Fibroblast of skin of scalp (primary cell): ENCODE measurements around the gene TAF12.
A peak's percentile ranks its signal among the peaks of the same experiment; 100 is the strongest.
"Not testable (repeated sequence)": the region's sequence is repeated elsewhere in the genome, so short reads cannot be mapped to it uniquely, and the experiment has no call there.

Experiments used
- DNase-seq: peaks from one replicate; pipeline ENCODE4 v3.0.0-alpha.2; 2013

TAF12 gene

DNA sequence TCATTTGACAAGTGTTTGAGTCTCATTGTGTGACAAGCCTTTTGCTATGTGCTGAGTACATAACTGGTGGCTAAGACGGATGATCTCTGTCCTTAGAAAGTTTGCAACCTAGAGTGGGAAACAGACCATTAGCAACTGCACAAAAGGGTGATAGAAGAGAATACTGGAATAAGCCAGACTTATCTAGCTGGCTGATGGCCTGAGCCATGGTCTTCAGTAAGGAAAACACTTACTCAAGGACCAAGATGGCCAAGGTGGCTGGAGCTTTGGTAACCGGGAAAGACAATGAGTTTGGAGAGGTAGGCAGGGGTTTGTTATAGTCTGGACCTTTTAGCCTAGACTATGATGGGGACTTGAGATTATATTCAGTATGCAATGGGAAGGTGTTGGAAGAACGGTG is 1.6 kb upstream of the TAF12 start:
- no peak for DNase-seq

DNA sequence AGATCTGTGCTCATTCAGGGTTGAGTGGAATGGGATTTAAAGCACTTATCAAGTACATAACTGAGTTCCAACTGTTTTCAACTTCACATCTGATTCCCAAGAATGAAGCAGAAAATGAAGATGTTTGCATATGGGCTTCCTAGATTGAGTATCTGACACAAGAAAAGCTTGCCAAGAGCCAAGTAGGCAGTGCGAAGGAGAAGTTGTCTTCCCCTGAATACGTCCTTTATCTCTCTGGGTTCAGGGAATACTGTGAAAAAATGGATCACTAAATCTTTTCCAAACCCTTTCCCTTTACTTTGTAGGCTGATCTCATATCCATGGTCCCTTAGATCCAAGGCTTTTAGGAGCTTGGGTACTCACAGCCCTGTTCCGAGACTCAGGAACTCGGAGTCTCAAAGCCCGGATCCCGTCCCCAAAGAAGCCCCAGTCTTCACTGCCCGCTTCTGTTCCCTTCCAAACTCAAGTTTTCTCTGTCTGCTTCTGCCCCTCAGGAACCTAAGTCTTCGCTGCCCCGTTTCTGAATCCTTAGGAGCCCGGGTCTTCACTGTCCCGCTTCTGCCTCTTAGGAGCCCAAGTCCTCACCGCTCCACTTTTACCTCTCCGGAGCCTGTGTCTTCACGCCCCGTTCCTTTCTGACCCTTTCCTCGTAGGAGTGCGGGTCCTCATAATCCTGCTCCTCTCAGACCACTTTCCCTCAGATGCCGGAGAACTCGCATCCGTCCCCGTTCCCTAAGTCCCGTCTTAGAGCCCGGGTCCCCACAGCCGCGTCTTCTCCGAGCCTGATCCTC is 616 bp downstream of the TAF12 start:
- DNase-seq, result peak; percentile 16

DNA sequence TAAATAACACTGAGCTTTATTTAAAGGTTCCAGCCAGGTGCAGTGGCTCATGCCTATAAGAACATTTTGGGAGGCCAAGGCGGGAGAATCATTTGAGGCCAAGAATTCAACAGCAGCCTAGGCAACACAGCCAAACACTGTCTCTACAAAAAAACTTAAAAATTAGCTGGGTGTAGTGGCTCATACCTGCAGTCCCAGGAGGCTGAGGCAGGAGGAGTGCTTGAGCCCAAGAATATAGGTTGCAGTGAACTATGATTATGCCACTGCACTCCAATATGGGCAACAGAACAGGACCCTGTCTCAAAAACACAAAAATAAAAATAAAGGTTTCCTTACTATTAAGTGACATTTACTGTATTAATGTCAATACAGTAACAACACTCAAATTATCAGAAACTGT is 2.1 kb downstream of the TAF12 start:
- DNase-seq, result peak; percentile 9

DNA sequence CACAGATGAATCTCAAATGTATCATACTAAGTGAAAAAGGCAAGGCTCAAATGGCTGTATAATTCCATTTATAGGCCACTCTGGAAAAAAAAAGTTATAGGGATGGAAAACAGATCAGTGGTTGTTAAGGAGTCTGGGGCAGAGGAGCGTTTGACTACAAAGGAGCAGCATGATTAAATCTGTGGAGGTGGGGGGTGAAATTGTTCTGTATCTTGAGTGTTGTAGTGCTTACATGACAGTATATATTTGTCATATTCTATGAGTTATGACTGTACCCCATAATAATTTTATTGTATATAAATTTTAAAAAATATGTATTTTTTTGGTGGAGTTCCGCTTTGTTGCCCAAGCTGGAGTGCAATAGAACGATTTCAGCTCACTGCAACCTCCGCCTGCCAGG is 10.3 kb downstream of the TAF12 start:
- DNase-seq, result no peak

DNA sequence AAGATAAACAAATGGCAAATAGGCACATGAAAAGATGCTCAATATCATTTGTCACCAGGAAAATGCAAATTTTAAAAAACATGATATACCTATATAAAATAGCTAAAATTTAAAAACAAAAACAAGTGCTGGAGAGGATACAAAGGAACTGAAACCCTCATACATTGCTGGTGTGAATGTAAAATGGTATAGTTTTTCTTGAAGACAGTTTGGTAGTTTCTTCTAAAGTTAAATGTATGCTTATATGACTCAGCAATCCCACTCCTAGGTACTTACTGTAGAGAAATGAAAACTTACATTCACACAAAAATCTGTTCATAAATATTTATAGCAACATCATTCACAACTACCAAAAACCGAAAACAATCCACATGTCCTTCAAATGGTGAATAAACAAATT is 11.2 kb downstream of the TAF12 start:
- no peak for DNase-seq

DNA sequence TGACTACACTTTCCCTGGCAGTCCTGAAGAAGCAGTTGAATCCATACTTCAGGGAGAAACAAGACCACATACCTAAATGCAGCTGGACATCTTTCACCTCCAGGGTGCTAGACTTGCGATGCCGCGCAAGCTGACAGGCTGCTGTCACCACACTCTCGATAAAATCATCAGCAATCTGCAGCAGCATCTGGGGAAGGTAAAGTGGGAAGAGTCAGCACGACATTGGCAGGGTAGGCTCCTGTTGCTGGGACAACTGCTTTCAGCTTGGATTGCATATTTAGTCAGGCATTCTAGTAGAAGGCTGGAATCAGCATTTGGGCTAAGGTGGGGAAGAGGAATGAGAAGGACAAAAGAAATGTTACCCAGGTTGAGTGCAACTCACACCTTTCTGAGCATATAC is 29.7 kb downstream of the TAF12 start:
- no peak for DNase-seq

DNA sequence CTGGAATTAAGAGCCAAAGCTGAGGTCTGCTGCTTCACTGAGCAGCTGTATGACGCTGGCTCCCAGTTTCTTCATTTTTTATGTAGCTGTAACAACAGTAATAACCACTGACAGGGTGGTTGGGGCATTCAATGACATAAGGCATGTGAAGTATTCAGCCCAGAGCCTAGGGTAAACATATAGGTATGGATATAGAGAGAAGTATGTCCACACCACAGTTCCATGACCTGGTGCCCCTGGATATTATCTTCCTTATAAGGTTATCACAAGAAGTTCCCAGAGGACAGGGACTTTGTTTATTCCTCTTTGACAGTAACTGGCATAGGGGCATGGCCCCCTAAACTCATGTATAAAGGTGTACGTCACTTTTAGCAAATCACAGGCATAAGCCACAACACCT is 36.1 kb downstream of the TAF12 start:
- DNase-seq, result no peak

DNA sequence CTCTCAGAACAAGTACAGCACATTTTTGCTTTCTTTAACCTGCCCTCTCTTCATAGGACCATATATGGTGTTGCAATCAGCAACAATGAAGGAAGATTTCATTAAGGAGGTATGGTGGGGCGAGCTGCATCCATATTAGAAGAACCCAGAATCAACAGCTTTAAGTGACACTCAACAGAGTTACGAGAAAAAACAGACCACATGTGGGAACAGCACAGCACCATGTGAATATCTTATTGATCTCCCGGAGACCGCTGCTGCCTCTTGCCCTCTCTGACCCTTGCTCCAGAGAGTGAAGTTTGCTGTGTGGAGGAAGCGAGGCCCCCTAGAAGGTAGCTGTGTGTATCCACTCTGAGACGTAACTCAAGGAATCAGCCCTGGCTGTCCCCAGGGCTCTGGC is 37.9 kb downstream of the TAF12 start:
- DNase-seq, result no peak

DNA sequence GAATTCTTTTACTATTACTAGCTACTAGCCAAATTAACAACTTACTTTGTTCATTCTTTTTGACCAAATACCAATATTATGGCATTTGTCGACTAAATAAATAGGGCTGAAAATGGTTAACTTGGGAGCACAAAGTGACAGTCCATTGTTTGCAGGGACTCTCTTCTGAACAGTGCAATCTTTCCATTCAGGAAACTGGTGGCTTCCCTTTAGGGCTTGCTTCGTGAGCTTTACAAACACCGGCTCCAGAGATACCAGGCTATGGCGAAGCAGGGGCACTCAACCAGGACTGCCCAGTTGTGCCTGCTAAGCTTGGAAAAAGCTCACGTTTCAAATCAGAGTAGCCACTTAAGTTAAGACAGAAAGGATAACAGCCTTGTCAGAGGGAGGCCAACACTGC is 38.5 kb downstream of the TAF12 start:
- no peak for DNase-seq

DNA sequence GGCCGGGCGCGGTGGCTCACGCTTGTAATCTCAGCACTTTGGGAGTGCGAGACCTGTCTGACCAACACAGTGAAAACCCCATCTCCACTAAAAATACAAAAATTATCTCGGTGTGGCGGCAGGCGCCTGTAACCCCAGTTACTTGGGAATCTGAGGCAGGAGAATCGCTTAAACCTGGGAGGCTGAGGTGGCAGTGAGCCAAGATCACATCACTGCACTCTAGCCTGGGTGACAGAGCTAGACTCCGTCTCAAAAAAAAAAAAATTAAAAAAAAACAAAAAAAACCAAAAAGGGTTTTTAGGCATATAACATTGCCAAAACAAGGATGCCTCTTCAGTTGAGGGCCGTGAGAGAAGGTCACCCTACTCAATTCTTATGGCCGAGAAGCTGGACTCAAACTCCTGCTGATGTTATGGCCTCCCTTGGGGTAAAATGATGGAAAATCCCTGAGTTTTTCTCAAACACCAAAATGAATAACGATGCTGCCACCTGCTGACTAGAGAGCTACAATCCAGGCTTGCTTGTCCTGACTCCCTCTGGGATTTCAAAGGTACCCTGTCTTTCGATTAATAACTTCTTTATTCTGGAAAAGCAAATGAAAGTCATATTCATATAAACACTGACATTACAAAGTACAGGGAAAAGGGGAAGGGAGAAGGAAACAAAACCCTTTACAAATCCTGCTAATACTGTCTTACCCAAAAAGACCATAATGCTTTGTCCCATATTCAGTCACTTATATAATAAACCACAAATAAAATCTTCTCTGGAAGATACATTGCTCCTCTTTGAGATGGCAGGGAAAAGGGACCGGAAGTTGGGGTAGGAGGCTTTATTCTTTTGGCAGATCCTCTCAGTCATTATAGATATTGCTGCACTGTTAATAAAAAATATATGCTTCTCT is 40.1 kb downstream of the TAF12 start:
- peak; percentile 83 for DNase-seq

DNA sequence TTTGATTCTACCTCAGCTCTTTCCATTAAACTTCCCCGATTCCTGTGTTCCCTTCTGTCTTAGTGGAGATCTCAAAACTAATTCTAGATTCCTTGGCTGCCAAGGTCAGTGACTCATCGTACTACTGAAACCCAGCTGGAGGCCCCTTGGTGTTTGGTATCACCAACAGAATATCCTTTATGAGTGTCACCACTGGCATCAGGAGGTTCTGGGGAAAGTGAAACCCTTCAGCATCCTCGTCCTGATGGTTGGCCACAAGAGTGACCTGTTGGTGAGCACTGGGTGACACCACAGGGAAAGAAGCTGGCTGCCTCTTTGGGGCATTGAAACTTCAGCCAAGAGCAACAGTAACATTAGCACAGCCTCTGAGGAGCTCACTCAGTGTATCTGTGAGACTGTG is 41.2 kb downstream of the TAF12 start:
- DNase-seq, result peak; percentile 94

DNA sequence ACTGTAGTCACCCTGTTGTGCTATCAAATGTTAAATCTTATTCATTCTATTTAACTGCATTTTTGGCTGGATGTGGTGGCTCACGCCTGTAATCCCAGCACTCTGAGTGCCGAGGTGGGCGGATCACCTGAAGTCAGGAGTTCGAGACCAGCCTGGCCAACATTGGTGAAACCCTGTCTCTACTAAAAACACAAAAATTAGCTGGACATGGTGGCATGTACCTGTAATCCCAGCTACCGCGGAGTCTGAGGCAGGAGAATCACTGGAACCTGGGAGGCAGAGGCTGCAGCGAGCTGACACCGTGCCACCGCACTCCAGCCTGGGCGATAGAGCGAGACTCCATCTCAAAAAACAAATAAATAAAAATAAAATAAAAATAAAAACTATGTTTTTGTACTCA is 46.6 kb downstream of the TAF12 start:
- DNase-seq, result not testable (repeated sequence)

DNA sequence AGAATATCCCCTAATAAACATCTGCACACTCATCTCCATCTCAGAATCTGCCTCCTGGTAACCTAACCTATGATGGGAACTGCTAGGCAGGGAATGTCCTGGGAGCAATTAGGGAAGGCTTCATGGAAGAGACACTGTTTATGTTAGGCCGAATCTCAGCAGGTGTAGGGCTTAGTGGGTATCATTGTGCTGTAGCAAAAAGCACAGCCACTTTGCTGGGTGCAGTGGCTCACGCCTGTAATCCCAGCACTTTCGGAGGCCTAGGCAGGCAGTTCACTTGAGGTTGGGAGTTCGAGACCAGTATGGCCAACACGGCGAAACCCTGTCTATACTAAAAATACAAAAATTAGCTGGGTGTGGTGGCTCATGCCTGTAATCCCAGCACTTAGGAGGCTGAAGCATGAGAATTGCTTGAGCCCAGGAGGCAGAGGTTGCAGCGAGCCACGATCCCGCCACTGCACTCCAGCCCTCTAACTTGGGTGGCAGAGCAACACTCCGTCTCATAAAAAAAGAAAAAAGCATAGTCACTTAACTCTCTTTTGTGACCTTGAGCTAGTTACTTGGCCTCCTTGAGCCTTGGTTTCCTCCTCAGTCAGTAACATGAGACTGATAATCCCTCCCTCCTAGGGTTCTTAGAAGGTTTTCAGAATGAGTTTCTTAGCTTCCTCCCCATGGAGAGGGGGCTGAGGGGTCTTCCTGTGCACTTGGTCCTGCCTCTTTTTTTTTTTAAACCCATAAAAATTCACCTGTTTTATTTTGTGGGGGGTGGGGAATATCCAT is 47.3 kb downstream of the TAF12 start:
- no peak for DNase-seq

DNA sequence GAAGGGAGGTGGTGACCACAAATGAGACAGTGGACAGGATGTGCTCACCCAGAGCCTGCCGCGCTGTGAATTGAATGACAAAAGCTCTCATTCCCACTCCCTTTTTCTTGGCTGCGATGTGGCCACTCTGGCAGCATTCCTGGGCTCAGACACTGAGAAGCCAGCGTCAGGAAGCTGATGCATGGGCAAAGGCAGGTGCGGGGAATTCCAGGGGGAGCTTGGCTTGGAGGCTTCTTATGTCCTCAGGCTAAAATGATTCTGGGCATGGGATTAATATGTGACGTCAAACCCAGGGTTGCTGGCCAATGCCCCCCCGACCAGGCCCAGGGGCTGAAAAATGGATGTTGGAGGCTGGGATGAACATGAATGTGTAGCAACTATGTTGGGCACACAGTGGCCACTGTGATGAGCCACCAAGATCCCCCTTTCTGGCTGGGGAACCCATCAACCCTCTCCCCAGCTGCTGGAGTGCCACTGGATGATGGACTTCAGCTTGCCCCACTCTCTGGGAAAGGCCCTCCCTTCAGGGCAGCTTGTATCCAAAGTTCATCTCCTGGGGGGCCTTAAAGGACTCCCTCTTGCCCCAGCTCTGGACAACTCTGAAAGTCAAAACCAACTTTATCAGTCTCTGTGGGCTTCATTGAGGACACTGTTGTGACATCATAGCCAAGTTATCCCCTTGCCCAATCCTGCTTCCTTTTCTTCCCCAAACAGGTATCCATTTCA is 48.0 kb downstream of the TAF12 start:
- not testable (repeated sequence) for DNase-seq

DNA sequence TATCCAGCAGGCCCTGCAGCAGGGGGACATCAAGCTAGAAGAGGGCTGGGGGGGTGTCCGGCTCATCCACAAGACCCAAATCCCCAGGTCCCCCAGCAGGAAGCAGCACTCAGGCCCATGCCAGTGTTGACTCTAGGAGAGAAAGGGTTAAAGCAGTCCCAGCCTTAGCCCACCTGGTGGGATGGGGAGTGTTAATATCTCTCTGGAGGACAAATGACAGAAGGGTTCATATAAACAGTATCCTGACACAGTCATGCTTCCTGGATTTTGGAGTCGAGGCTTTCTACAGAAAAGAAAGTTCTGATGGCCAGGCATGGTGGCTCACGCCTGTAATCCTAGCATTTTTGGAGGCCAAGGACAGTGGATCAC is 48.9 kb downstream of the TAF12 start:
- not testable (repeated sequence) for DNase-seq

DNA sequence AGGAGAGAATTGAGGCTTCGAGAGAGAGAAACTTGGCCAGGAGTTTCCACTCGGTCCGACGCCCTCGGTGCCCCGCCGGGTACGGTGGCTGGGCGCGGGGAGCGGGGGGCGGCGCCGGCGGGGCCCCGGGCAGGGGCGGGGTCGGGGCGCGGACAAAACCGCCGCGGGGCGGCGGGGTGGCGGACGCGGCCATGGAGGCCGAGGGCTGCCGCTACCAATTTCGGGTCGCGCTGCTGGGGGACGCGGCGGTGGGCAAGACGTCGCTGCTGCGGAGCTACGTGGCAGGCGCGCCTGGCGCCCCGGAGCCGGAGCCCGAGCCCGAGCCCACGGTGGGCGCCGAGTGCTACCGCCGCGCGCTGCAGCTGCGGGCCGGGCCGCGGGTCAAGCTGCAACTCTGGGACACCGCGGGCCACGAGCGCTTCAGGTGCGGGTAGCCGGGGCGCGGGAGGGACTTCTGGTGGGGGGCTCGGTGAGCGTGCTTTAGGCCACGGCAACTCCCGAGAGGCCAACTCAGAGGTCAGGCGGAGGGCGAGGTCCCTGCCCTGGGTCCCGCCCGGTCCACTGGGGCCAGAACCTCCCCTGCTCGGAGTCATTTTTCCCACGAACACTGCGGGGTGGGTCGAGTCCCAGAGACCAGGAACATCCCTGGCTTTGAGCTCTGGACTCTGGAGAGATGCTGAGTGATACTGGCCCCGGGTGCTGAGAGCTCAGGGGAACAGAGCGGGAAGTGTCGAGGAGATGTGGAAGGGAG is 50.4 kb downstream of the TAF12 start:
- no peak for DNase-seq

DNA sequence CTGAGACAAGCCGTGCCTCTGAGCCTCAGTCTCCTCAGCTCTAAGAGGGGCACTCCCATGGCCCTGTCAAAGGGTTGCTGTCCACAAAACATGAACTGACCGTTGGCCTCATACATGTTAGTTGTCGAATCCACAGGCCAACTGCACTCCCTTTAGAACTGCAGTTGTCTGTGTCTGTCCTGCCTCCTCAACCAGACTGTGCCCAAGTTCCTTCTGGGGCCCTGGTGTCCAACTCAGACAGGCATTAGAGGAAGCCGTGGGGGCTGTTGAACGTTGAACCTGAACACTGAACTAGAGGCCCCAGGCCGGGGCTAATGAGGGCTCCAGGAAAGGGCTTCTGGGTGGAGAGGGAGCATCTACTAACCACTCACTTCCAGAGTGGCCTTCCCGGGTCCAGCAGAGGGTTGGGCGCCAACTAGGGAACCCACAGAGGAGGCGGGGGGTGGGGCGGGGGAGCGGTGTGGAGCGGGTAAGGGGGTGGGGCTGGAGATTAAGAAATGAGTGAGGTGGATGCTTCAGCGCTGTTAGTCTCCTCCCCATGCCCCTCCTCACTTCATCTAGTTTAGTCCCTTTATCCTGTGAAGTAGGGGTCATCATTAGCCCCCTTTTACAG is 51.1 kb downstream of the TAF12 start, which contains the start of gene RAB42:
Gene RAB42 (plus strand): TSS at position 558 of the 613 bp plus-strand sequence. CDS start 247 bp downstream, outside the sequence.
- DNase-seq, result peak; percentile 53

DNA sequence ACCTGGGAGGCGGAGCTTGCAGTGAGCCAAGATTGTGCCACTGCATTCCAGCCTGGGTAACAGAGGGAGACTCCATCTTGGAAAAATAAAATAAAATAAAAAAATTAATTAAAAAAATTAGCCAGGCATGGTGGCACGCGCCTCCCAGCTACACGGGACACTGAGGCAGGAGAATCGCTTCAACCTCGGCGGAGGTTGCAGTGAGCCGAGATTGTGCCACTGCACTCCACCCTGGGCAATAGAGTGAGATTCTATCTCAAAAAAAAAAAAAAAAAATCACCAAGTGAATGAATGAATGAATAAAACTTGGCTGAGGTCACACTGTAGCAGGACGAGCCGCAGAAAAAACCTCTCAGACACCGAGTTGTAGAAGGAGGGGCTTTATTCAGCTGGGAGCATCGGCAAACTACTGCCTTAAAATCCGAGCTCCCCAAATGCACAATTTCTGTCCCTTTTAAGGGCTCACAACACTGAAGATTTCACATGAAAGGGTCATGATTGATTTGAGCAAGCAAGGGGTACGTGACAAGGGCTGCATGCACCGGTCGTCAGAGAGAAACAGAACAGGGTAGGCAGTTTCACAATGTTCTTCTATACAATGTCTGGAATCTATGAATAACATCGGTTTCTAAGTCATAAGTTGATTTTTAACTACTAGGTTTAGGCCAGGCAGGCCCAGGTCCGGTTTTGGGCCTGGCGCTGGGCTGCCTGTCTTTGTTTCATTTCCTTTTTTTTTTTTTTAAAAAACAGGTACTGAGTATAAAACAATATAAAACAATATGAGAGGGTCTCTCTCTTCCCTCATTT is 56.1 kb downstream of the TAF12 start:
- DNase-seq, result not testable (repeated sequence)

DNA sequence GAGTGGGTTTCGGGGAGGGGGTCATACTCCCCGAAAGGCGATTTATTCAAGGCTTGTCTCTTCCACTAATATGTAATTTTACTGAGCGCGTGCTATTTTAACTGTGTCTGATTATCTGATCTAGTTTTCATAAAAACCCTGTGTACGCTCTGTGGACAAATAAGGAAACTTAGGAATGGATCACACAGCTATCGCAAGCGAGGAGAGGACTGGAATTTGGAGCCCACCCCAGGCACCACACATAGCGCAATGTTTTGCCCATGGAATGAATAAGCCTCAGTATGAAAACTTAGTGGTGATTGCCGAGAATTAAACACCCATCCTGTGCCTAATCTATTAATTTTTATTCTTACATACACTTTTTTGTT is 60.6 kb downstream of the TAF12 start:
- peak; percentile 67 for DNase-seq
